GM23248 (cell line): ENCODE results near the gene KRTAP2-3. TPM values are rescaled to one million over a fixed set of nuclear protein-coding genes. Genes with fewer than 3 reads are reported as not detected.
"Not testable (repeated sequence)": the region's sequence is repeated elsewhere in the genome, so short reads cannot be mapped to it uniquely, and the experiment has no call there.

Experiments used
- DNase-seq: peaks from one replicate; pipeline ENCODE4 v3.0.0-alpha.2; 2015
- H2AFZ ChIP-seq: fragments of 200-600 bp; sonication (generic); 2 replicates; pipeline ENCODE4 v1.6.1; 2016; ENCODE audit warnings: antibody characterized with exemption
- H3F3A ChIP-seq: fragments of 200-600 bp; sonication (generic); 2 replicates; pipeline ENCODE4 v1.6.1; 2016; ENCODE audit warnings: mild to moderate bottlenecking, antibody characterized with exemption, mixed run types; ENCODE audit not compliant: insufficient read depth
- H3K27ac ChIP-seq: fragments of 200-600 bp; sonication (generic); 2 replicates; pipeline ENCODE4 v1.5.1; 2016; ENCODE audit warnings: mild to moderate bottlenecking
- H3K27me3 ChIP-seq: fragments of 200-600 bp; sonication (generic); replicated peaks from 2 replicates; pipeline ENCODE4 v1.6.1; 2016; ENCODE audit warnings: mild to moderate bottlenecking; ENCODE audit not compliant: insufficient read depth
- H3K36me3 ChIP-seq: fragments of 200-600 bp; sonication (generic); 2 replicates; pipeline ENCODE4 v1.6.1; 2016; ENCODE audit warnings: low read depth, mild to moderate bottlenecking
- H3K4me1 ChIP-seq: fragments of 200-600 bp; sonication (generic); 2 replicates; pipeline ENCODE4 v1.6.1; 2016; ENCODE audit warnings: mild to moderate bottlenecking; ENCODE audit not compliant: insufficient read depth
- H3K4me2 ChIP-seq: fragments of 200-600 bp; sonication (generic); one replicate; pipeline ENCODE4 v1.6.1; 2016; ENCODE audit warnings: mild to moderate bottlenecking; ENCODE audit not compliant: unreplicated experiment
- H3K4me3 ChIP-seq: fragments of 200-600 bp; sonication (generic); 2 replicates; pipeline ENCODE4 v1.5.1; 2016; ENCODE audit warnings: mild to moderate bottlenecking
- H3K79me2 ChIP-seq: fragments of 200-600 bp; sonication (generic); 2 replicates; pipeline ENCODE4 v1.6.1; 2016; ENCODE audit warnings: mild to moderate bottlenecking; ENCODE audit not compliant: insufficient read depth
- H3K9ac ChIP-seq: fragments of 200-600 bp; sonication (generic); 2 replicates; pipeline ENCODE4 v1.6.1; 2016; ENCODE audit warnings: mild to moderate bottlenecking
- H3K9me2 ChIP-seq: fragments of 200-600 bp; sonication (generic); 2 replicates; pipeline ENCODE4 v1.6.1; 2016; ENCODE audit warnings: mixed run types, mild to moderate bottlenecking, moderate library complexity; ENCODE audit not compliant: insufficient read depth
- H3K9me3 ChIP-seq: fragments of 200-600 bp; sonication (generic); one replicate; pipeline ENCODE4 v1.6.1; 2017; ENCODE audit warnings: low read depth
- H4K20me1 ChIP-seq: fragments of 200-600 bp; sonication (generic); 2 replicates; pipeline ENCODE4 v1.6.0; 2016; ENCODE audit not compliant: insufficient read depth
- EZH2 ChIP-seq: fragments of 200-600 bp; sonication (generic); IDR thresholded peaks from 2 replicates; pipeline ENCODE4 v1.6.1; 2018; ENCODE audit warnings: antibody characterized with exemption, mild to moderate bottlenecking; ENCODE audit not compliant: insufficient read depth, poor library complexity, severe bottlenecking
- EZH2phosphoT487 ChIP-seq: fragments of 200-600 bp; sonication (generic); IDR thresholded peaks from 2 replicates; pipeline ENCODE4 v1.6.1; 2018; ENCODE audit warnings: antibody characterized with exemption, moderate library complexity, mild to moderate bottlenecking, low read depth; ENCODE audit not compliant: insufficient read depth
- WGBS, 2 experiments: methylation state at CpG; one replicate each; pipeline ENCODE4 v1.1.6; 2015 to 2017; ENCODE audit warnings: low lambda C conversion rate in 2 of 2, low coverage in 1 of 2; ENCODE audit errors: missing lambda C conversion rate in 2 of 2; 5-methylcytosine and 5-hydroxymethylcytosine counted together
- in situ Hi-C: fragments of 300-500 bp; cut with MboI; formaldehyde crosslinking; loops from 2 replicates; pipeline ENCODE4 v1.15.0; 2020
- polyA plus RNA-seq: library from polyadenylated mRNA; unstranded; fragments of >200 nt; fragmentation: Nextera tagmentation; extraction: Ambion mirVana; gene quantifications from 2 replicates; pipeline ENCODE4 v1.2.1, GENCODE V29; 2016
- total RNA-seq: library from RNA; depleted of rRNA; stranded (reverse); fragments of >200 nt; shearing (Covaris generic); gene quantifications from 2 replicates; pipeline ENCODE4 v1.2.3, GENCODE V29; 2014

Gene KRTAP2-3
- total and polyA plus RNA-seq, 2 experiments from 2014 or later: 13.4 to 55.2 TPM

DNA sequence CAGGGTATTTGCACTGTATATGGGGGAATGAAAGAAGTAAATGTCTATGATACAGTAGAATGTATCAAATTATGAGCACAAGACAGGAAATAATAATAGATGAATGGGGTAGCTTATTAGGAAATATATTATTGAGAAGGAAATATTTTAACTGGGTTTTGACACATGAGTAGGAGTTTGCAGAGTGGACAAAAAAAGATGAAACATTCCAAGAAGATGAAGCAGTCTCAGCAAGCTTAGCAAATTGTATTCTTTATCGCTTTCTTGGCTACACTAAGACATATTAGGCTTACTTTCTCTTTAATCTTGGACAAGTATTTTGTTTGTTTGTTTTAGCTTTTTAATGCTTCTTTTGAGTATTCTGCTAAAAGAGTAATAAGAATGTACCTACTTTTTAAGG, 44.0 kb upstream of the KRTAP2-3 start:
- no peak overlapping the region for H3K4me3 ChIP-seq
- H3F3A ChIP-seq: peaks cover 48% of the 10 kb centered on the region
- H3K27me3 ChIP-seq: no peaks in the 10 kb centered on the region
- peaks cover 43% of the 10 kb centered on the region for H3K4me1 ChIP-seq
- 0 out of 2 replicates have a peak, but pooled peaks cover 7% of the 10 kb centered on the region for H3K9me2 ChIP-seq
- no peak overlapping the region for H2AFZ ChIP-seq
- H3K9ac ChIP-seq: no peak overlapping the region
- no peak for TF ChIP-seq EZH2
- no peak for TF ChIP-seq EZH2phosphoT487
- 65 to 68% methylated on average over 1 of the region's 1 CpG for WGBS, 2 experiments
- DNase-seq: peak; percentile 24
- no peaks in the 10 kb centered on the region for H3K36me3 ChIP-seq
- H3K79me2 ChIP-seq: no peaks in the 10 kb centered on the region
- no peaks in the 10 kb centered on the region for H4K20me1 ChIP-seq
- in situ Hi-C loops: no loop called here
- H3K9me3 ChIP-seq: no peaks in the 10 kb centered on the region
- peak overlapping the region; percentile 55 for H3K4me2 ChIP-seq
- peak overlapping the region; percentile 8 for H3K27ac ChIP-seq

DNA sequence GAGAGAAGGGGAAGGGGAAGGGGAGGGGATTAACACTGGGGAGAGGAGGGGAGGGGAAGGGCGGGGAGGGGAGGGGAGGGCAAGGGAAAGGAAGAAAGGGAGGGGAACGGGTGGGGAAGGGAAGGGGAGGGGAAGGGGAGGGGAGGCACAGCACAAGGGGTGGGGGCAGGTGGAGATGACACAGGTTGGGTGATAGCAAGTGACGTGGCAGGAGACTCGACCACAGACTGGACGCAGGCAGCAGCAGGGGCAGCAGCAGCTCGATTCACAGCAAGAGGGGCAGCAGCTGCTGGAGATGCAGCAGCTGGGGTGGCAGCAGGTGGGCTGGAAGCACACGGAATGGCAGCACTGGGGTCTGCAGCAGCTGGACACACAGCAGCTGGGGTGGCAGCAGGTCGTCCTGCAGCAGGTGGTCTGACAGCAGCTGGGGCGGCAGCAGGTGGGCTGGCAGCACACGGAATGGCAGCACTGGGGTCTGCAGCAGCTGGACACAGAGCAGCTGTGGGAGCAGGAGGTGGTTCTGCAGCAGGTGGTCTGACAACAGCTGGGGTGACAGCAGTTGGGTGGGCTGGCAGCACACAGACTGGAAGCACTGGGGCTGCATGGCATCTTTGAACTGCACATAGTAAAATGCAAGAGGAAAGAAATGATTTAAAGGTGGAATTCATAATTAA, 41.8 kb upstream of the KRTAP2-3 start, which contains the start of gene KRTAP4-16:
KRTAP4-16 (minus strand) TSS at position 624 of the 674 bp plus-strand sequence; CDS start at position 624, 0 bp downstream.
- Histone ChIP-seq H3K36me3 (no peaks in the 10 kb centered on the region), H3K27ac (no peak within 1 kb of the TSS), H3K27me3 (no peaks in the 10 kb centered on the region), H3K9me2 (0 out of 2 replicates have a peak, but pooled peaks cover 6% of the 10 kb centered on the region), H3F3A (peaks cover 56% of the 10 kb centered on the region), H3K4me1 (peaks cover 54% of the 10 kb centered on the region), H3K79me2 (no peaks in the 10 kb centered on the region), H2AFZ (no peak within 1 kb of the TSS), H3K4me2 (no peak within 1 kb of the TSS), H3K4me3 (no peak within 1 kb of the TSS), H4K20me1 (no peaks in the 10 kb centered on the region), H3K9me3 (no peaks in the 10 kb centered on the region), H3K9ac (no peak within 1 kb of the TSS)
- DNase-seq: no peak
- in situ Hi-C loops: no loop called here
- WGBS, 2 experiments: 84 to 87% methylated on average over 7 to 10 of the region's 10 CpGs
- TF ChIP-seq EZH2 (no peak), EZH2phosphoT487 (no peak)

DNA sequence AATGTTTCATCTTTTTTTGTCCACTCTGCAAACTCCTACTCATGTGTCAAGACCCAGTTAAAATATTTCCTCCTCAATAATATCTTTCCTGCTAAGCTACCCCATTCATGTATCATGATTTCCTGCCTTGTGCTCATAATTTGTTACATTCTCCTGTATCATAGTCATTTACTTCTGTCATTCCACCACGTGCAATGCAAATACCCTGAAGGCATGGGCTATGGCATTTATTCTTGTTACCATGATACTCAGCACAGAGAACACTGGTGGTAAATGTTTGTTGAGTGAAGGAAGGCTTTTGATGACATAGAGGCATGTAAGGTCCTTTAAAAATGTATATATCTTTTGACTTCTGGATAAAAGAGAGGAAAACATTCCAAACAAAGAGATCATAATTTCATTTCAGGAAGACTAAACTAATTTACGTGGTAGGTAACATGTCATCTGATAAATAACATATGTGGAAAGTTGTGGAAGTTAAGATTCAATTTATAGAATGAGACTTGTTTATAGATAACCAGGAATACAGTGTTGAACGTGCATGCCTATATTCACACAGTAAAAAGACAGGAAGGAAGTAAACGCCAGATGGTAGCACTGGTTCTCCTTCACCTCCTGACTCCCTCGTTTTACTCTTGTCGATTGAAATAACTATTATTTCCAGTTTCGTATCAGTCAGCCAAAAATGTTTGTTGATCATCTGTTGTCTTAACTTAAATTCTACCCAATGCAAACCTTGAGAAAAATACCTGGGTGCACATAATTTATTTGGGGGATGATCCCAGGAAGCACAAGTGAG, 40.0 kb upstream of the KRTAP2-3 start:
- in situ Hi-C loops, H3K79me2 ChIP-seq: not testable (repeated sequence)

DNA sequence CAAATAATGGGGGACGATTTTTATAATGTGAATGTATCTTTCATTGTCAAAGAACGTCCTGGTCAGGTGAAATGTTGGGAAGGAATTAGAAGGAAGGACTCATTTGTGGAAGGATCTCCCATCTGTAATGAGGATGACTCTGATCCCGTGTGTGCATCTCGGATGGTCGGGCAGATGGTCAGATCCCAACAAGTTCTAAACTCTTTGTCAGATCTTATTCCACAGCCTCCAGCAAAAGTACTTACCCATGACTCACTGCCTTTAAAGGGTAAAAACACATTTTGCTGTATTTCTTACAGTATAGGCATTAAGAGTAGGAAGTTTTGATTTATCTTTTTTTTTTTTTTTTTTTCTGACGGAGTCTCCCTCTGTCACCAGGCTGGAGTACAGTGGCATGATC, 38.6 kb upstream of the KRTAP2-3 start:
- Histone ChIP-seq H3K79me2 (no peaks in the 10 kb centered on the region), H3K9ac (no peak overlapping the region), H3K9me3 (no peaks in the 10 kb centered on the region), H2AFZ (no peak overlapping the region), H3K36me3 (no peaks in the 10 kb centered on the region), H3K9me2 (no peaks in the 10 kb centered on the region), H3K4me2 (peak overlapping the region; percentile 65), H3K4me3 (no peak overlapping the region), H3K4me1 (peaks cover 28% of the 10 kb centered on the region), H3K27ac (peak overlapping the region; percentile 65), H3K27me3 (no peaks in the 10 kb centered on the region), H4K20me1 (no peaks in the 10 kb centered on the region), H3F3A (peaks cover 34% of the 10 kb centered on the region)
- WGBS, 2 experiments: 34 to 43% methylated on average over 6 of the region's 6 CpGs
- TF ChIP-seq EZH2phosphoT487: no peak
- TF ChIP-seq EZH2: no peak
- peak; percentile 76 for DNase-seq
- in situ Hi-C loops: no loop called here

More for the DNA sequence above, 40.0 kb upstream of the KRTAP2-3 start:
- DNase-seq: peak; percentile 85
- not testable (repeated sequence) for H3K9me3 ChIP-seq, H3K36me3 ChIP-seq, H3K9ac ChIP-seq, H3K4me3 ChIP-seq, H3K9me2 ChIP-seq, H3K27me3 ChIP-seq, H4K20me1 ChIP-seq, H2AFZ ChIP-seq
- Histone ChIP-seq H3F3A (peaks cover 45% of the 10 kb centered on the region), H3K4me2 (peak overlapping the region; percentile 6), H3K4me1 (peaks cover 40% of the 10 kb centered on the region), H3K27ac (peak overlapping the region; percentile 65)
- WGBS, 2 experiments: 42 to 46% methylated on average over 7 of the region's 7 CpGs
